ENCODE measurements around the gene SMCO2.

SMCO2 gene

DNA sequence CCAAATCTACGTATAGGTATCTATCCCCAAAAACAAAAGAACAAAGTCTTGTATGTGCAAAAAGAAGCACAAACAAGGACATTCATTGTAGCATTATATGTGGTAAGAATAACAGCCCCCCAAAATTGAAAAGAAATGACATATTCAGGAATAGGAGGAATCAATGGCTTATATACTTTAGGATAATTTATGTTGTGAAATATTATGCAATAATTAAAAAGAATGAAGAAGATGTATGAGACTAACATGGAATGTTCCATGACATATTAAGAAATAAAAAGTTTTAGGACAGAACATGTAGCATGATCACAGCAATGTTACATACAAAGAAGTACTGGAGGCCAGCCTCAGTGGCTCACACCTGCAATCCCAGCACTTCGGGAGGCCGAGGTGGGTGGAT is 9.1 kb downstream of the SMCO2 start:
- no peak for DNase-seq

- DNase-seq, result no peak
Measured at GRCh38 chr12:27456618-27457017, 10.1 kb downstream of the SMCO2 start.

- no peak for DNase-seq
Measured at GRCh38 chr12:27460471-27460978, 14.0 kb downstream of the SMCO2 start.

GRCh38 chr12:27462151-27462694 is 15.7 kb downstream of the SMCO2 start:
- no peak for DNase-seq

DNA sequence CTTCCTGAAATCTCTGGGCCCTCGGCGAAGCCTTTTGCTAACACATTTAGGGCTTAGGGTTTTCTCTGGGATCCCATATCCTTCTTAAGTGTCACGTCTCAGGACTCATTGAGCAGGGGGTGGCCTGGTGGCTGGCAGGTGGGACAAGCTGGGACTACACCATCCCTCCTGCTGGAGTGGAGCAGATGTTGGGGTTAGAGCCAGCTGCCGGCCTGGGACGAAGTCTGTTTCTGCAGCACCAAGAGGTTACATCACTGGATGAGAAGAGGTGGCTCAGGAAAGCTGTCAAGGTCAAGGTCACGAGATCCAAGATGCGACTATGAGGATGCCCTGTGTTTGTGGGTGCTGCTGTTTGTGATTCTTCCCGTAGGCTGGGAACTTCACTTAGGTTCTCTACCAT is 16.3 kb downstream of the SMCO2 start:
- no peak for DNase-seq

- DNase-seq, result no peak
Measured at GRCh38 chr12:27463511-27464219, 17.1 kb downstream of the SMCO2 start.

- no peak for DNase-seq
Measured at GRCh38 chr12:27464220-27464554, 17.7 kb downstream of the SMCO2 start.

- no peak for DNase-seq
Measured at GRCh38 chr12:27467641-27468040, 21.1 kb downstream of the SMCO2 start.

- DNase-seq, result no peak
Measured at GRCh38 chr12:27468241-27468640, 21.7 kb downstream of the SMCO2 start.

DNA sequence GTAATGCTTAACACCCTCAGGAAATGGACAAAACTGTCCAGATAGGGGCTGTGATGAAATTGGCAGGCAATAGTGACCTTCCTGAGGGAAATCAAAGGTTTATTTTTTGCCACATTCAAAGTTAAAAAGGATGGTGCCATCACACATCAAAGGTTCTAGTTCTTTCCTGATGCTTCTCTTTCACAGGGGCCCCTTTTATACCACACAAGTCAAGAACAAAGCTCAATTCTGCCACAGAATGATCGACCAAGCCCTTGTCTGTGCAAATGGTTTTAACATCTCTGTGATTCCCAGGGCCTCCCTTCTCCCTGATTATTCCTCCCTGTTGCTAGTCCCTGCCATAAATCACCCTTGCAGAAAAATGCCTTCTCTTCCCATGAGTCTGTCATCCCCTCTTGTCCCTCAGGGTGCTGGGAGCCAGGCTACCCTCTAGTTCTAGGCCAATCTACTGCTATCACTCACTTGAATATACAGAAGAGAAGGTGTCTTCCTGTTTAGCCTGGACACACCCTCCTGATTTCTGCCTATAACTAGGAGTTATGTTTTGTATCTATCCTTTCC is 22.7 kb downstream of the SMCO2 start:
- DNase-seq, result no peak

DNA sequence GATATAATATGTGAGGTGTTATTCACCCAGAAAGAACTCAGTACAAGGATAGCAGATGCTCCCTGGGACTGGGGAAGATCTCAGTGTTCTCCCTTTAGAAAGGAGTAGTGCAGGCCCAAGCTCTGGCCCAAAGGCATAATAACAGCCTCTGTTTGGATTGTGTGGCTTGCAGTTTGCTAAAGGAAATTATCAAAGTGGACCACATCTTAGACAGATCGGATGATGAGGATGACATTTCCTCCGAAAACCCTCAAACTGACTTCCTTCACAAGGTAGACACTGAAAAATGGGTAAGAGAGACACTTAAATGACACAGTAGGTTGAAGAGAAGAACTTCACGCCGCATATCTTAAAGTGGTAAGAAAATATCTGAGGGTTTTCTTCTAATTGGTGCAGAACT is 26.1 kb downstream of the SMCO2 start:
- no peak for DNase-seq

DNA sequence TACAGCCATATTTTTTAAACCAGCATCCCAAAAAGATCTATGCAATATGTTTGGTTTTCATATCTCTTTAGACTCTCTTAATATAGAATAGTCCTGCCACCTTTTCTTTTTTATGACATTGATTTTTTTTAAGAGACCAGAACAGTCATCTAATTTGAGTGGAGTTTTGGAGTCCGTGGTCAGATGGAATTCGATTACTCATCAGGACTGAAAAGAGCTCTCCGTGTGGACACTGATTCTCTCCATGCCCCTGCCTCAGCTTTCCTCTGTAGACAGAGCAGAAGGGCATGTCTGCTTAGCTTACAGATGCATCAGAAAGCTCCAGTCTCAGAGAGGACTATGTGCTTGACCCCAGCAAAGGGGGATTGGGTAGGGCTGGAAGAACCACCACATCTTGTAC is 27.8 kb downstream of the SMCO2 start:
- DNase-seq, result no peak

- no peak for DNase-seq
Measured at GRCh38 chr12:27477049-27477448, 30.5 kb downstream of the SMCO2 start.

- no peak for DNase-seq
Measured at GRCh38 chr12:27478949-27479348, 32.4 kb downstream of the SMCO2 start.

- no peak for DNase-seq
Measured at GRCh38 chr12:27480016-27480415, 33.5 kb downstream of the SMCO2 start.

DNA sequence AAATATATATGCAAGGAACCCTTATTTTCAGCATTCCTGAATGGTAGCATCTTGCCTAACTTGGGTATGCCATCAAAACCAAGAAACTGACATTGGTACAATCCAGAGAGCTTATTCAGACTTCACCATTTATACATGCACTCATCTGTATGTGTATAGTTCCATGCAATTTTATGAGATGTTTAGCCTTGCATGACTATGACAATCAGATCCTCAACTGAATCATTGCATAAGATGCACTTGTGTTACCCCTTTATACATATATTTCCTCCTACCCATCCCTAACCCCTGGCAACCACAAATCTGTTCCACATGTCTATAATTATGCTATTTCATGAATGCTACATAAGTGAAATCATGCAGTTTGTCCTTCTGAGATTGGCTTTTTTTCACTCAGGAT is 40.4 kb downstream of the SMCO2 start:
- DNase-seq, result no peak

DNA sequence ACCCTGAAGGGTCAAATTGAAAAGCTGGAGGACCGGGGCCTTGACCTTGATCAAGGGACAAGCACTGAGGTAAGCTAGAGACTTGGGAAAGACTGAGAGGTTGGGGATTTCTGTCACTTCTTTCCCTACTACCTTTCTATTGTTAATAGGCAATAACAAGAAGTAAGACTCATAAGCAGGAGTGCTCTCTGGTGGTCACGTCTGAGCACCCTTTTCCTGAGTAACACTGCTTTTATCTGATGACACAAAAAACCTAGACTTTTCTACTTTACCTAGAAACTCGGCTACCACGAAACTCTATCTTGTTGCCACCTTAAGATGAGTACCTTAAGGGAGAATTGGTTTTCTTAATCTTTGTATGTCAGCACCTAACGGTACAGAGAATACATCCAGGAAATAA is 41.9 kb downstream of the SMCO2 start:
- no peak for DNase-seq

DNA sequence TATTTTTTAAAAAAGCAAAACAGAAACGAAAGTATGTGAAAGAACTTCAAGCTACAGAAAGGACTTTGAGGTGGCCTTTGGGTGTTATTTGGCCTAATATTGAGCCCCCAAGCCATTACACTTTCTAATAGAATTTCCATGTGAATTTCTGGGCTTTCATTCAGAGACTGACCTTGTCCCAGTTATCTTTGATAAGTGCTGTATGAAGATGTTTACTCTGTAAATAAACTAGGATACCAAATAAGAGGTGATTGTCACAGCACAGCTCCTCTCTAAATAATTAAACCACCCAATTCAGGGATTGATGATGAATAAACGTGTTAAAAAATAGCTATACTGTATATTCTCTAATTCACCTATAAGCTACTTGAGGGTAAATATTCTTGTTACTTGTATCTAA is 44.7 kb downstream of the SMCO2 start:
- DNase-seq, result no peak

DNA sequence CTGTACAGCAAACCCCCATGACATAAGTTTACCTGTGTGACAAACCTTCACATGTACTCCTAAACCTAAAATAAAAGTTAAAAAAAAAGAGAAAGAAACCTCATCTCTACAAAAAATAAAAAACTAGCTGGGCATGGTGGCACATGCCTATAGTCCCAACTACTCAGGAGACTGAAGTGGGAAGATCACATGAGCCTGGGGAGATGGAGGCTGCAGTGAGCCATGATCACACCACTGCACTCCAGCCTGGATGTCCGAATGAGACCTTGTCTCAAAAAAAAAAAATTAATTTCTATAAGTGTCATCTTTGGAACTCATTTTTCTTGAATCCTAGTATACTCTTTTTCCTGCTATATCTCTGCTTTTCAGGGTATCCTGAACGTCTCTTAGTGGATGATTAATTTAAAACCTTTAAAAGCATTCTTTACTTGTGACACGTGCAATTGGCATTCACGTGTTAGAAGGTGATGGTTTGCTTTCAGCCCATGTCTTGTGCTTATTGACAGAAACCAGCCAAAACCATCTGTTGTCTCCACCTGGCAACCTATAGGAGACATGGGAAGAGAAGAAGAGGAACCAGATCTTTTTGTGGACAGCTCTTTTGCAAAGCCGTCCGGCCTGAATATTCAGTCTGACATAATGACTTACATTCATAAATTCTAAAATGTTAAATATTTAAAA is 46.9 kb downstream of the SMCO2 start:
- no peak for DNase-seq

GRCh38 chr12:27497446-27497845 is 50.9 kb downstream of the SMCO2 start:
- DNase-seq, result no peak

DNA sequence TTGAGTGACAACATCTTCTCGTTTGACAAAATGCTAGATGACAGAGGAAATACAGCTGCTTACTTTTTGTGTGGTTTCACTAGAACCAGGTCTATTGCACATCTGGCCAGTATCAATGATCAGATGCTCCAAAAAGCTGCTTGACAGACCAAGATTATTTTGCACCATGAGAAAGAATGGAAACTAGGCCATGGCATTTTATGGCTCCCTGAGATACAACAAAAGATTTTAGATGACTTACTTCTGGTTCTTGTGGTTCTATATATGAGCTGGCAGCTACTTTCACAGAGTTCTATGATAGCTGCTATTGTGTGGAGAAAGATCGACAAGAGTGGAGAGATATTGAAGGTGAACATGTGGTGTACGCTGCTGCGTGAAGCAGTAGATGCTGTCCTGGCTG is 51.6 kb downstream of the SMCO2 start:
- DNase-seq, result no peak

DNA sequence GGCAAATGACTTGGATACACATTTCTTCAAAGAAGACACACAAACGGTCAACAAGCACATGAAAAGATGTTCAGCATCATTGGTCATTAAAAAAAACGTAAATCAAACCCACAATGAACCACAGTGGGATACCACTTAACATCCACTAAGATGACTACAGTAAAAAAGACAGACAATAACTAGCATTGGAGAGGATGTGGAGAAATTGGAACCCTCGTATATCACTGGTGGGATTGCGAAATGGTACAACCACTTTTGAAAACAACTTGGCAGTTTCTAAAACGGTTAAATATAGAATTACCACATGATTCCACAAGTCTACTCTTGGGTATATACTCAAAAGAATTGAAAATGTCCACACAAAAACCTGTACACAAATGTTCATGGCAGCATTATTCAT is 52.2 kb downstream of the SMCO2 start:
- no peak for DNase-seq

GRCh38 chr12:27499377-27499776 is 52.8 kb downstream of the SMCO2 start:
- no peak for DNase-seq

GRCh38 chr12:27500546-27500945 is 54.0 kb downstream of the SMCO2 start:
- DNase-seq, result no peak
